ENCODE measurements around the gene PPP1R12C. TPM values are rescaled to one million over a fixed set of nuclear protein-coding genes. Genes with fewer than 3 reads are reported as not detected.

The PPP1R12C gene
- total RNA-seq, 1 experiment from 2014 or later = 158 TPM

DNA sequence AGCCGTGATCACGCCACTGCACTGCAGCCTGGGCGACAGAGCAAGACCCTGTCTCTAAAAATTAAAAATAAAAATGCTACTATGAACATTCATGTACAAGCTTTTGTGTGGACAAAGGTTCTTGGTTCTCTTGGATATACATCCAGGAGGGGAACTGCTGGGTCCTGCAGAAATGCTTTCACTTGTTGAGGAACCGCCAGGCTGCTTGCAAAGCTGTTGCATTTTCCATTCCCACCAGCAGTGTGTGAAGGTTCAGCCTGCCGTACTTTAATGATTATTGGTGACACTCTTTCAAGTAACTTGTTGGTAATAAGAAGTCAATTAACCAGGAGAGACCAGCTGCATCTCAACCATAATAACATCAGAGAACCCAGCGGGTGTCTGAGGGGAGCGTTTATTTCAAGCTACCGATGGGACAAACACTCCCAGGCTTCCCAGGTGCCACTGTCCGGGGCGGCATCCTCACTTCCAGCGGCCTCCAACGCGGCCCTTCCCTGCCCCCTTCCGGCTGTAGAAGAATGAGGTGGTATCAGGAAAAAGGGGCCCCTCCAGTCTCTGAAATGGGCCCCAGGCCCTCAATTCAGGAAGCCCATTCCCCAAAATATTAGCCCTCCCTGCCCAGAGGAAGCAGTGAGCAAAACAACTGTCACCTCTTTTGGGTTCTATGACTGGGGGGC, 15.2 kb upstream of the PPP1R12C start:
- Histone ChIP-seq H3K9me3 (ENCODE audit: control insufficient read depth, insufficient read depth, low read depth, low read length) (no peaks in the 10 kb centered on the region), H3K36me3 (ENCODE audit: control insufficient read depth, insufficient read depth, low read length) (no peaks in the 10 kb centered on the region), H3K4me1 (ENCODE audit: control insufficient read depth, insufficient read depth, low read length) (peaks cover 3% of the 10 kb centered on the region; the same call in 1 of the 2 replicates), H3K4me3 (ENCODE audit: low read depth in 2 of 2, low read length in 2 of 2) (no peak overlapping the region), H3K27me3 (ENCODE audit: control insufficient read depth, insufficient read depth, low read length) (no peaks in the 10 kb centered on the region), H3K27ac (ENCODE audit: low read length) (no peak overlapping the region)
- no TSS peak for BruUV-seq (replicated peaks)
- ChIA-PET CTCF (no interaction called here), POLR2A (no interaction called here)
- in situ Hi-C loops (cut with HindIII; ENCODE audit: low pct_unique_long_range_greater_than_20kb, low sequenced_read_pairs) (no loop called here), intact Hi-C loops (cut with micrococcal nuclease; ENCODE audit: unreplicated experiment) (no loop called here)
- ATAC-seq = no peak; the same call in 1 of the 2 replicates
- TF ChIP-seq, protein P1, sequence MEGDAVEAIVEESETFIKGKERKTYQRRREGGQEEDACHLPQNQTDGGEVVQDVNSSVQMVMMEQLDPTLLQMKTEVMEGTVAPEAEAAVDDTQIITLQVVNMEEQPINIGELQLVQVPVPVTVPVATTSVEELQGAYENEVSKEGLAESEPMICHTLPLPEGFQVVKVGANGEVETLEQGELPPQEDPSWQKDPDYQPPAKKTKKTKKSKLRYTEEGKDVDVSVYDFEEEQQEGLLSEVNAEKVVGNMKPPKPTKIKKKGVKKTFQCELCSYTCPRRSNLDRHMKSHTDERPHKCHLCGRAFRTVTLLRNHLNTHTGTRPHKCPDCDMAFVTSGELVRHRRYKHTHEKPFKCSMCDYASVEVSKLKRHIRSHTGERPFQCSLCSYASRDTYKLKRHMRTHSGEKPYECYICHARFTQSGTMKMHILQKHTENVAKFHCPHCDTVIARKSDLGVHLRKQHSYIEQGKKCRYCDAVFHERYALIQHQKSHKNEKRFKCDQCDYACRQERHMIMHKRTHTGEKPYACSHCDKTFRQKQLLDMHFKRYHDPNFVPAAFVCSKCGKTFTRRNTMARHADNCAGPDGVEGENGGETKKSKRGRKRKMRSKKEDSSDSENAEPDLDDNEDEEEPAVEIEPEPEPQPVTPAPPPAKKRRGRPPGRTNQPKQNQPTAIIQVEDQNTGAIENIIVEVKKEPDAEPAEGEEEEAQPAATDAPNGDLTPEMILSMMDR (IDR thresholded peaks at IDR 0.05) = no peak
- TF ChIP-seq TCF7L2 (IDR thresholded peaks at IDR 0.05; ENCODE audit: low read depth, low read length) (no peak), POLR2AphosphoS5 (IDR thresholded peaks at IDR 0.05; ENCODE audit: low read depth, low read length) (no peak), SIN3A (IDR thresholded peaks at IDR 0.05; ENCODE audit: borderline replicate concordance, insufficient read depth, low read depth, low read length) (no peak)
- TF ChIP-seq, protein P2, sequence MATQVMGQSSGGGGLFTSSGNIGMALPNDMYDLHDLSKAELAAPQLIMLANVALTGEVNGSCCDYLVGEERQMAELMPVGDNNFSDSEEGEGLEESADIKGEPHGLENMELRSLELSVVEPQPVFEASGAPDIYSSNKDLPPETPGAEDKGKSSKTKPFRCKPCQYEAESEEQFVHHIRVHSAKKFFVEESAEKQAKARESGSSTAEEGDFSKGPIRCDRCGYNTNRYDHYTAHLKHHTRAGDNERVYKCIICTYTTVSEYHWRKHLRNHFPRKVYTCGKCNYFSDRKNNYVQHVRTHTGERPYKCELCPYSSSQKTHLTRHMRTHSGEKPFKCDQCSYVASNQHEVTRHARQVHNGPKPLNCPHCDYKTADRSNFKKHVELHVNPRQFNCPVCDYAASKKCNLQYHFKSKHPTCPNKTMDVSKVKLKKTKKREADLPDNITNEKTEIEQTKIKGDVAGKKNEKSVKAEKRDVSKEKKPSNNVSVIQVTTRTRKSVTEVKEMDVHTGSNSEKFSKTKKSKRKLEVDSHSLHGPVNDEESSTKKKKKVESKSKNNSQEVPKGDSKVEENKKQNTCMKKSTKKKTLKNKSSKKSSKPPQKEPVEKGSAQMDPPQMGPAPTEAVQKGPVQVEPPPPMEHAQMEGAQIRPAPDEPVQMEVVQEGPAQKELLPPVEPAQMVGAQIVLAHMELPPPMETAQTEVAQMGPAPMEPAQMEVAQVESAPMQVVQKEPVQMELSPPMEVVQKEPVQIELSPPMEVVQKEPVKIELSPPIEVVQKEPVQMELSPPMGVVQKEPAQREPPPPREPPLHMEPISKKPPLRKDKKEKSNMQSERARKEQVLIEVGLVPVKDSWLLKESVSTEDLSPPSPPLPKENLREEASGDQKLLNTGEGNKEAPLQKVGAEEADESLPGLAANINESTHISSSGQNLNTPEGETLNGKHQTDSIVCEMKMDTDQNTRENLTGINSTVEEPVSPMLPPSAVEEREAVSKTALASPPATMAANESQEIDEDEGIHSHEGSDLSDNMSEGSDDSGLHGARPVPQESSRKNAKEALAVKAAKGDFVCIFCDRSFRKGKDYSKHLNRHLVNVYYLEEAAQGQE (IDR thresholded peaks at IDR 0.05; ENCODE audit: insufficient read depth in 1 of 2, low read depth in 2 of 2, low read length in 1 of 2) = no peak
- no peak for DNase-seq (ENCODE audit: low read depth, low spot score)

DNA sequence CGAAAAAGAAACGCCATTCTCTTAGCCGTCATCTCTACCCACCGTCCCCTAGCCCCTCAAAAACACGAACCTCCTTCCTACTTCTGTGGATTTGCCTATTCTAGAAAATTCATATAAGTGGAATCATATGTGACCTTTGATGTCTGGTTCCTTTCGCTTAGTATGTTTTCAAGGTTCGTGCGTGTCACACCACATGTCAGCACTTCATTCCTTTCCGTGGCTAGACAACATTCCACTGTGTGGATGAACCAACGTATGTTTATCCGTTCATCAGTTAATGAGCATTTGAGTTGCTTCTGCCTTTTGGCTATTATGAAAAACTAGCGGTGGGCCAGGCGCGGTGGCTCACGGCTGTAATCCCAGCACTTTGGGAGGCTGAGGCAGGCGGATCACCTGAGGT, 14.0 kb upstream of the PPP1R12C start:
- no peak for TF ChIP-seq TCF7L2 (IDR thresholded peaks at IDR 0.05; ENCODE audit: low read depth, low read length)
- TF ChIP-seq POLR2AphosphoS5 (IDR thresholded peaks at IDR 0.05; ENCODE audit: low read depth, low read length) = no peak
- TF ChIP-seq, protein P1 (IDR thresholded peaks at IDR 0.05) = no peak
- no peak for TF ChIP-seq SIN3A (IDR thresholded peaks at IDR 0.05; ENCODE audit: borderline replicate concordance, insufficient read depth, low read depth, low read length)
- no peak for ATAC-seq
- no TSS peak for BruUV-seq (replicated peaks)
- Histone ChIP-seq H3K4me1 (ENCODE audit: control insufficient read depth, insufficient read depth, low read length) (peaks cover 3% of the 10 kb centered on the region; the same call in 1 of the 2 replicates), H3K27me3 (ENCODE audit: control insufficient read depth, insufficient read depth, low read length) (no peaks in the 10 kb centered on the region), H3K9me3 (ENCODE audit: control insufficient read depth, insufficient read depth, low read depth, low read length) (no peaks in the 10 kb centered on the region), H3K36me3 (ENCODE audit: control insufficient read depth, insufficient read depth, low read length) (no peaks in the 10 kb centered on the region), H3K27ac (ENCODE audit: low read length) (no peak overlapping the region), H3K4me3 (ENCODE audit: low read depth in 2 of 2, low read length in 2 of 2) (no peak overlapping the region)
- intact Hi-C loops (cut with micrococcal nuclease; ENCODE audit: unreplicated experiment) (no loop called here), in situ Hi-C loops (cut with HindIII; ENCODE audit: low pct_unique_long_range_greater_than_20kb, low sequenced_read_pairs) (no loop called here)
- ChIA-PET POLR2A (no interaction called here), CTCF (no interaction called here)
- no peak for DNase-seq (ENCODE audit: low read depth, low spot score)
